GM18873 (cell line): ENCODE measurements around the gene NHSL2.
"Not testable (repeated sequence)": the region's sequence is repeated elsewhere in the genome, so short reads cannot be mapped to it uniquely, and the experiment has no call there.

Experiments
- ATAC-seq: cut with Tn5 transposase; IDR thresholded peaks from one replicate; pipeline ENCODE4 v1.9.1; 2021; ENCODE audit warnings: mild to moderate bottlenecking, moderate library complexity, moderate number of reproducible peaks; ENCODE audit not compliant: unreplicated experiment, low FRiP score

Gene NHSL2

GRCh38 chrX:71910643-71910985 is at the start of gene NHSL2:
TSS of gene NHSL2 (plus strand) at chrX:71910845.
- ATAC-seq = no peak

- no peak for ATAC-seq
Observed at GRCh38 chrX:71867680-71868079, 43.0 kb upstream of the NHSL2 start.

GRCh38 chrX:71869566-71869965 is 41.1 kb upstream of the NHSL2 start:
- not testable (repeated sequence) for ATAC-seq

GRCh38 chrX:71870208-71871098 is 40.2 kb upstream of the NHSL2 start:
- no peak for ATAC-seq

- ATAC-seq = no peak
Observed at GRCh38 chrX:71871367-71871766, 39.3 kb upstream of the NHSL2 start.

- no peak for ATAC-seq
Observed at GRCh38 chrX:71872542-71873458, 37.8 kb upstream of the NHSL2 start.

GRCh38 chrX:71873459-71873833 is 37.2 kb upstream of the NHSL2 start:
- no peak for ATAC-seq

GRCh38 chrX:71876841-71877240 is 33.8 kb upstream of the NHSL2 start:
- ATAC-seq = not testable (repeated sequence)

GRCh38 chrX:71885099-71885498 is 25.5 kb upstream of the NHSL2 start:
- no peak for ATAC-seq

GRCh38 chrX:71895607-71896006 is 15.0 kb upstream of the NHSL2 start:
- no peak for ATAC-seq

- no peak for ATAC-seq
Observed at GRCh38 chrX:71906144-71906543, 4.5 kb upstream of the NHSL2 start.

GRCh38 chrX:71908387-71908786 is 2.3 kb upstream of the NHSL2 start:
- ATAC-seq = no peak

- no peak for ATAC-seq
Observed at GRCh38 chrX:71909956-71910355, 689 bp upstream of the NHSL2 start.

- ATAC-seq = no peak
Observed at GRCh38 chrX:71910986-71911730, 513 bp downstream of the NHSL2 start.

- no peak for ATAC-seq
Observed at GRCh38 chrX:71911731-71912050, 1.0 kb downstream of the NHSL2 start.

- ATAC-seq = no peak
Observed at GRCh38 chrX:71912156-71912555, 1.5 kb downstream of the NHSL2 start.

- ATAC-seq = no peak
Observed at GRCh38 chrX:71913156-71913950, 2.7 kb downstream of the NHSL2 start.

GRCh38 chrX:71917621-71918343 is 7.1 kb downstream of the NHSL2 start:
- ATAC-seq = no peak

- no peak for ATAC-seq
Observed at GRCh38 chrX:71919431-71919830, 8.8 kb downstream of the NHSL2 start.
